GM18873 (cell line): ENCODE measurements around the gene SPARCL1.
"Not testable (repeated sequence)": the region's sequence is repeated elsewhere in the genome, so short reads cannot be mapped to it uniquely, and the experiment has no call there.

Experiments used
- ATAC-seq: cut with Tn5 transposase; IDR thresholded peaks from one replicate; pipeline ENCODE4 v1.9.1; 2021; ENCODE audit warnings: mild to moderate bottlenecking, moderate library complexity, moderate number of reproducible peaks; ENCODE audit not compliant: unreplicated experiment, low FRiP score

The SPARCL1 gene

DNA sequence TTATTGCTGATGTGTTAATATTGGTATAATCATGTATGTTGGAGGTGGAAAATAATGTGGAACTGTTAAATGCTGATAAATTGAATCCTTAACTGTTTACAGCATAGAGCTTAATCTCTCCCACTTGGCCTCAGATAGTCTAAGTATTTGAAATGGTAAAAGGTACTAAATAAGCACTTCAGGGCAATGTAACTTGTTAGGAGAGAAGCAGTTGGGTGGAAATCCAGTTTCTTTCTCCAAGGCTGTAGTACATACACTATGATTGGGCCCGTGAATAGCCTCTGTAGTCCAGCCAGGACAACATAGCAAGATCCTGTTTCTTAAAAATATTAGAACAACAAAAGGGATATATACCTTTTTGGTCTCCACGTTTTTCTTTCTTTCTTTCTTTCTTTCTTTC is 67.1 kb downstream of the SPARCL1 start:
- ATAC-seq, result no peak

DNA sequence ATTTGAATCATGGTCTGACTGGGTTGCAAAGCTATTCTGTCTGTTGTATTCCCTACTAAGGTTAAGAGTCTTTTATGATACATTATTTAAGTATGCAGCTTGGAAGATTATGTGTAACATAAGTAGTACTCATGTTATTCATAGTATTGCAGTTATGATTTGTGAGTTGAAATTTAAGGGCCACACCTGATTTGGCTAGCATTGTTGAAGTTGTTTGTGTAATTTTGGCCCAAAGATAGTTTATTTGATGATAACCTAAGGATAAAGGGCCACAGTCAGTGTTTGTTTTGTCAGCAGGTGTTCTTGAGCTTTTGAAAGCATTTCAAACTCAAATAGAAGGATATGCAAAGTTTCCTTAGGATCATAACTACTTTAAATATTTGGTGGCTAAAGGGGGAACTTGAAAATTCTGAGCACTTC is 67.9 kb downstream of the SPARCL1 start:
- no peak for ATAC-seq

GRCh38 chr4:87458913-87459312 is 70.3 kb downstream of the SPARCL1 start:
- no peak for ATAC-seq

DNA sequence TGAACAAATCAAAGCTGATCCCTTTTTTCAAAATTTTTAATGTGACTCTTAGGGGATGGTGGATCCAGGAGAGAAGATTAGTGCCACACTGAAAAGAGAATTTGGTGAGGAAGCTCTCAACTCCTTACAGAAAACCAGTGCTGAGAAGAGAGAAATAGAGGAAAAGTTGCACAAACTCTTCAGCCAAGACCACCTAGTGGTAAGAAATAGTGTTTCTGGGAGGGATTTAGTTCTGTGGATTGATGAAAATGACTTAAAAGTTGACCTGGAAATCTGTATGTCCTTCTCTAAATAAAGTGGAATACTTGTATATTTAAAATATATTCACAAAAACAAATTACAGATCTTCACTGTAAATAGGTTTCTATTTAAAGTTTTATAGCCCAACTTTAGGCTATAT is 77.6 kb downstream of the SPARCL1 start:
- no peak for ATAC-seq

GRCh38 chr4:87446375-87446774 is 82.8 kb downstream of the SPARCL1 start:
- not testable (repeated sequence) for ATAC-seq

- ATAC-seq, result no peak
Observed at GRCh38 chr4:87445964-87446363, 83.2 kb downstream of the SPARCL1 start.

- ATAC-seq, result no peak
Observed at GRCh38 chr4:87444741-87445140, 84.4 kb downstream of the SPARCL1 start.

DNA sequence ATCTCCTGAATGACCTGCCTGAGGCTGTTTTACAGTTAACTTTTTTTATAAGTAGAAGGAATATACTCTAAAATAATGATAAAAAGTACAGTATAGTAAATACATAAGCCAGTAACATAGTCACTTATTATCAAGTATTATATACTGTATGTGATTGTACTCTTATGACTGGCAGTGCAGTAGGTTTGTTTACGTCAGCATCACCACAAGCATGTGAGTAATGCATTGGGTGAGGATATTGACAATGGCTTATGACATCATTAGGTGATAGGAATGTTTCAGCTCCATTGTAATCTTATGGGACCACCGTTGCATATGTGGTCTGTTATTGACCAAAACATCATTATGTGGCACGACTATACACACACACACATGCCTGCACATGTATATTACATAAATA is 86.3 kb downstream of the SPARCL1 start:
- ATAC-seq, result no peak

GRCh38 chr4:87433342-87433741 is 95.8 kb downstream of the SPARCL1 start:
- no peak for ATAC-seq

GRCh38 chr4:87430038-87430437 is 99.1 kb downstream of the SPARCL1 start:
- ATAC-seq, result no peak

GRCh38 chr4:87428979-87429378 is 100.2 kb downstream of the SPARCL1 start:
- no peak for ATAC-seq

- ATAC-seq, result no peak
Observed at GRCh38 chr4:87427518-87427868, 101.7 kb downstream of the SPARCL1 start.

DNA sequence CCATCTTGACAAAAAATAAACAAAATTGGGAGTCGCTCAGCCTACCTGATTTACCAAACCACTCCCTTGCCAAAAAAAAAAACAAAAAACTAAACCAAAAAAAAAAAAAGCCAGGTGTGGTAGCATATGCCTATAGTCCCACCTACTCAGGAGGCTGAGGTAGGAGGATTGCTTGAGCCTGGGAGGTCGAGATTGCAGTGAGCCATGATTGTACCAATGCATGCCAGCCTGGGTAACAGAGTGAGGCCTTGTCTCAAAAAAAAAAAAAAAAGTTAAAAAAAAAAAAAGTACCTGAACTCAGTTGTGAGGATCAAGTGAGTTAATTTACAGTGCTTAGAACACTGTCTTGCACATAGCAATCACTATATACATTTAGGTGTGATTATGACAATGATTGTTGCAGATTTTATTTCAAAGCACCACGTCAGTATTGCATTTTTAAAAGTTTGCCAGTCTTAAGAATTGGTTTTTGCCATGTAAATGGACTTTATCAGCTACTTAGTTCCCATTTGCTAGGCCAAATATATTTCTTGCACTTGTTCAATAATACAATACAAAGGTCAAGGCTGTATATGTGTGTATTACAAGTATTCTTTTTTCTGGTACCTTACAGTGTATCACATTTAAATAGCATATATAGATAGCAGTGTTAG is 102.2 kb downstream of the SPARCL1 start:
- ATAC-seq, result no peak

DNA sequence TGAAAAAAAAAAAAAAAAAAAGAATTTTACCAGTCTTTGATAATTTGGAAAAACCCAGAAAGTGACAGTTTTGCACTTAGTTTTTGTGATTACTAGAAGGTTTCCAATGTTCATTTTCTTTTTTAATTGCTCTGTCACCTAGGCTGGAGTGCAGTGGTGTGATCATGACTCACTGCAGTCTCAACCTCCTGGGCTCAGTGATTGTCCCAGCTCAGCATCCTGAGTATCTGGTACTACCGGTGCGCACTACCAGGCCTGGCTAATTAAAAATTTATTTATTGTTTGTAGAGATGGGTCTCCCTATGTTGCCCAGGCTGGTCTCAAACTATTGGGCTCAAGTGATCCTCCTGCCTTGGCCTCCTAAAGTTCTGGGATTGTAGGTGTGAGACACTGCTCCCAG is 103.5 kb downstream of the SPARCL1 start:
- ATAC-seq, result no peak

DNA sequence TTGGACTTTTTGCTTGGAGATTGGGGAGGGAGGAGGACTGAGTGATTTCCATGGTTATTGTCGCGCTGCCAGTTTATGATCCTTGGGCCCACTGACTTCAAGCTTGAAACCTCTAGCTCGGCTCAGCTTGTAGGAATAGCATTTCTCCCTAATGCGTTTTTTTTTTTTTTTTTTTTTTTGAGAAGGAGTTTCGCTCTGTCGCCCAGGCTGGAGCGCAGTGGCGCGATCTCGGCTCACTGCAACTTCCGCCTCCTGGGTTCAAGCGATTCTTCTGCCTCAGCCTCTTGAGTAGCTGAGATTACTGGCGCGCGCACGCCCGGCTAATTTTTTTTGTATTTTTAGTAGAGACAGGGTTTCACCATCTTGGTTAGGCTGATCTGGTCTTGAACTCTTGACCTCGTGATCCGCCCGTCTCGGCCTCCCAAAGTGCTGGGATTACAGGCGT is 105.1 kb downstream of the SPARCL1 start:
- not testable (repeated sequence) for ATAC-seq
